NCI-H774 (cell line): ENCODE data around the gene SDC1.
"Not testable (repeated sequence)": the region's sequence is repeated elsewhere in the genome, so short reads cannot be mapped to it uniquely, and the experiment has no call there.

Experiments
- DNase-seq: peaks from one replicate; lab custom pipeline; 2025; lab: John Stamatoyannopoulos, UW

The SDC1 gene

DNA sequence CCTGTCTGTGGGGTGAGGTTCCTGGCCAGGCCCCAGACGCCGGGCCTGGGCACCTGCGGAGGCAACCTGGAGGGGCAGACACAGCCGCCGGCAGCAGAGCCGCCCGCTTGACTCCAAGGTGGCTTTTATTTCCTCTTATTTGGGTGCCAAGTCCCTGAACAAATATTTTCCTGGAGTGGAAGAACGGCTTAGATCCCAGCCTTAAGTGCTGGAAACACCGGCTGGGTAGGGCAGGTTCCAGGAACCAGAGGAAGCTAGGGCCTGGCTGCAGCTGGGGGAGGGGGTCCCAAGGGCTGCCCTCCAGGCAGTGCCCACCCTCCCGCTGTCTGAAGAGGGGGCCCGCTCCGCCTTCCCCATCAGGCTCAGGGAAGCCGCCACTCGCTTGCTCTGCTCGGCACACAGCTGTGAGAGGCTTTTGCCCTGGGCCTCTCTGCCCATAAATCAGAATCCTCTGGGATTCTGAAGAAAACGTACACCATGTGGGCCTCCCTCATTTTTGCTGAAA lies 28.2 kb downstream of the SDC1 start:
- DNase-seq, result peak; percentile 19

DNA sequence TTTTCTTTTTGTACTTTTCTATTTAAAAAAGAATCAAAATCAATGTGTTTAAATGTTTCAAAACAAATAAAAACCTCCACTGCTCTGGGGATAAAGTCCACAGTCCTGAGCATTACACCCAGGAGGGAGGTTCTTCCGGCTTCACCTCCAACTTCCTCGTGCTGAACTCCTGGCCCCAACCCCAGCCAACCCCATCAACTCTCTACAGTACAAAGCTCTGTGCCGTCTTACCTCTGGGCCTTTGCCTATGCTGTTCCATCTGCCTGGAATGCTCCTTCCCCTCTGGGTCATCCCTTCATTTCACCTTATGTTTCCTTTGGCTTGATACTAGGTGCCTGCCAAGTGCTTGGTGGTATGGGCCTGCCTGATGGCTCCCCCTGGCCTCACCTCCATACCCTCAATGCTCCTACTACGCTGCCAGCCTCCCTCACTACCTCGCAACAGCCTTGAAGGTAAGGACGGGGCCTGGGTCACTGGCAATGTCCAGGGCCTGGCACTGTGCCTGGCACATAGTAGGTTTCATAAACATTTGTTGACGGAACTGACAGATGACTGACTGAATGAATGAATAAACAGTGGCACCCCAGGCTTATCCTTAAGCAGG lies 28.8 kb downstream of the SDC1 start:
- DNase-seq, result no peak

DNA sequence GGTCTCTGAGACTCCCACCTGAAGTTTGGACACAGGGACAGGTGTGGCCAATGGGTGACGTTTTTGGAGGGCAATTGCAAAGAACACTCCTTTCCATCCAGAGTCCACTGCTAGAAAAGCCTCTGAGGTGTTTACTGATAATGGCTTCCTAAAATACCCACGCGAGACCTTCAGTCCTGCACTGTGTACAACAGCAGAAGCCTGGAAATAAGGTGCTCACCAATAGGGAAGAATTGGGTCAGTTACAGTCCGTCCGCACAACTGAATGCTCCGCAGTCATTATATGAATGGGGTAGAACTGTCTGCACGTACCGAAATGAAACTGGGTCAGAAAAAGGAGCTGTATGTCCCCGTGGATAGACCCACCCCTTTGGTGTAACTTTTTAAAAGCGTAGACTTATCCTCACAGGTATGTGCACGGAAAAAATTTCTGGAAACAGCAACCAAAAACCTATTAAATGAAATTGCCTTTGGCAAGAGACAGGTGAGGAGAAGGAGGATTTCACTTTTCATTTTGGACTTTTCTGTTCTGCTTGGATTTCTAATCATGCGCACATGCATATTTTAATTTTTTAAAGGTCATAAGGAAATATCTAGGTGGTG lies 29.4 kb downstream of the SDC1 start:
- DNase-seq, result no peak

DNA sequence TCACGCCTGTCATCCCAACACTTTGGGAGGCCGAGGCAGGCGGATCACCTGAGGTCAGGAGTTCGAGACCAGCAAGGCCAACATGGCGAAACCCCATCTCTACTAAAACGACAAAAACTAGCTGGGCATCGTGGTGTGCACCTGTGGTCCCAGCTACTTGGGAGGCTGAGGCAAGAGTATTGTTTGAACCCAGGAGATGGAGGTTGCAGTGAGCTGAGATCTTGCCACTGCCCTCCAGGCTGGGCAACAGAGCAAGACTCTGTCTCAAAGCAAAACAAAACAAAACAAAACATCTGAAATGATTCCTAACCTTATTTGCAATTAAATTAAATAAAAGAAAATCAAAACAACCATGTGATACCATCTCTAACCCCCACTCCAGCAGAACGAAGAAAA lies 29.9 kb downstream of the SDC1 start:
- DNase-seq, result not testable (repeated sequence)

DNA sequence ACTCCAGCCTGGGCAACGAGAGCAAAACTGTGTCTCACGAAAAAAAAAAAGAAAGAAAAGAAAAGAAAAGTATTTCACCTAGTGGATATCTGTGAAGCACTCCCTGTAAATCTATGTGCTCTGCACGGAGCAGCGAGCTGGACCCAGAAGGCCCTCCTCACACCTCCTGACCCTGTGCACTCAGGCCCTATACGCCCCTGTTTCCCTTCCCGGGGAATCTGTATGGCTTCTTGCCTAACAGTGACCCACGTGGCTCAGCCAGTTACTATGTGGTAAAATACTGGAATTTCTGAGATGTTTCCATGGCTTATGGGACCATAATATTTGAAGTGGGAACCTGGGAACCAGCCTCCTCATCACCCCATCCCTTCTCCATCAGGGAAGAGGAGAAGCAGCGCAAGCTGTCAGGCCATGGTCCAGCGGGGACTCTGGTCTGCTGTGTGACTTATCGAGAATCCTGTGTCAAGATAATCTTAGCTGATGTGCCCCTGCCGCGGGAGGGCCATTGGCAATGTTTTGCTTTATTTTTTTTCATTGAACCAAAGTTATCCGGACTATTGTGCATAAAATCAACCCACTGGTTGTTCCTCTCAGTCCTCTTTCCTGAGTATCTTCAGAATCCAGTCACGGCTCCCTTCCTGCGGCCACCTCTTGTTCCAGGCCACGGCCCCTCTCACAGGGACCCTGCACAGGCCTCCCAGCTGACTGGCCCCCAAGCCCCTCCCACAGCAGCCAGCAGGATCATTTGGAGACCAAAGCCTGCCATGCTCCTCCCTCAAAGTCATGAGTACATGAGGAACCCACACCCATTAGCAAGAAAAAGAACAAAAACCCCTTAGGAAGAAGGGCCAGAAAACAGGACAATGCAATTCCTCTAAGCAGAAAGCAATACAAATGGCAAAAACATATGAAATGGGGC lies 30.6 kb downstream of the SDC1 start:
- no peak for DNase-seq

DNA sequence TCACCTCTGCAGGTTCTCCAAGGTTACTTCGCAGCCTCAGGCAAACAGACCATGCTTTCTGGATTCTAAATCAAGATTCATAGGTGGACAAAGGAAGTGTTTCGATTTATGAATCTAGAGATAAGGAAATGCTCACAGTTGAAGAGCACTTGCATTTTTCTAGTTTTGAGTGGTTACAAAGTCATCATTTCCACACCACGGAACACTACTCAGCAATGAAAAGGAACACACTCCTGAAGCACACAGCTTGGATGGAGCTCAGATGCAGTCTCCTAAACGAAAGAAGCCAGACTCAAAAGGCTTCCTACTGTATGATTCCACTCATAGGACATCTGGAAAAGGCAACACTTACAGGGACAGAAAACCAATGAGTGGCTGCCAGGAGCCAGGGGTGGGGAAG lies 31.7 kb downstream of the SDC1 start:
- DNase-seq, result no peak

DNA sequence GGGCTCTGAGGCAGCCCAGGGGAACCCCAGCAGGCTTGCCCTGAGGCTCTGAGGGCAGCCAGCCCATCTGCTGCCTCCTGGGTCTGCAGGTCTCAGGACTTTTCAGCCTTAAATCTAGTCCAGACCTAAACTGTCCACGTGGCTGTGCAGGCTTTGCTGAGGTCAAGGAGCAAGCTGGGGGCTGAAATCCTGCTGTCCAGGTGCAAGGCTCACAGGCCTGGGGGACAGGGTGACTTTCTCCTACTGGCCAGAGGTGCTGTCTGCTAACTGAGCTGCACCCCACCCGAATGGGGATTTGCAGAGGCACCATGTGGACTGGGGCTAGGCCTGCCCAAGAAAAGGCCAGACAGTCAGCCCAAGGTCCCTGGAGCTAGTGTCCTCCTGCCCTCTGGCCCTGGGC lies 32.1 kb downstream of the SDC1 start:
- DNase-seq, result no peak

DNA sequence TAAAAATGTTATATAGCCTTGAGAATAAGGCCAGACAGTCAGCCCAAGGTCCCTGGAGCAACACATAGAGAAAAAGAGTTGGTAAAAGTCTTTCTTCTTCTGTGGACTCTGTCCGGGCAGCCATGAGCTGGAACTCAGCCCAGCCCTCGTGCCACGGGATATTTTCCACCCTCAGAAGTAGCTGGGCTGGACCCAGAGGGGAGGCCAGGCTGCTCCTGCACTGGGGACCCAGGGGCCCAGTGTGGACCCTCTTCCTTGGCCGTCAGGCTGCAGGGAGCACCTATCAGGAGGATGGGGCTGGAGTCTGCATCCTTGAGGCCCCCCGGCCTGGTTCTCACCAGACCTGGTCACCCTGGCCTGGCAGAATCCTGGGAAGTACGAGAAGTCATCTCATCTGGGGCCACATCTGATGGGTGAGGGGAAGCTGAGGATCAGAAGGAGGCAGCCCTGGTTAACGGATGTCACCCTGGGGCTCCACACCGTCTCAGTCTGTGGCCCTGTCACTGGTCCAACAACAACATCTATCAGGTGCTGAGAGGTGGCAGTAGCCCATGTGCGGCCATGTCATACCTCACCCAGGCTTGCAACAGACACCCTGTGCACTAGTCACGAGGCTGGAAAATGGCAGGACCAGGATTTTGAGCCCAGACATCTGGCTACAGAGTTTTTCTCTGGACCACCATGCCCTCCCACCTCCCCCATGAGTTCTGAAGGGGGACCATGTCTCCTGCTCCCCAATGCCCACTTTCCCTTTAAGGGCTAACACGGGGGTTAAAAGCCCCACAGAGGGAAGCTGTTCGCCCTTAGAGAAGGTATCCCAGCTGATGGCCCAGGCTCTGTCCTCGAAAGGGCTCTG lies 33.0 kb downstream of the SDC1 start:
- DNase-seq, result no peak

DNA sequence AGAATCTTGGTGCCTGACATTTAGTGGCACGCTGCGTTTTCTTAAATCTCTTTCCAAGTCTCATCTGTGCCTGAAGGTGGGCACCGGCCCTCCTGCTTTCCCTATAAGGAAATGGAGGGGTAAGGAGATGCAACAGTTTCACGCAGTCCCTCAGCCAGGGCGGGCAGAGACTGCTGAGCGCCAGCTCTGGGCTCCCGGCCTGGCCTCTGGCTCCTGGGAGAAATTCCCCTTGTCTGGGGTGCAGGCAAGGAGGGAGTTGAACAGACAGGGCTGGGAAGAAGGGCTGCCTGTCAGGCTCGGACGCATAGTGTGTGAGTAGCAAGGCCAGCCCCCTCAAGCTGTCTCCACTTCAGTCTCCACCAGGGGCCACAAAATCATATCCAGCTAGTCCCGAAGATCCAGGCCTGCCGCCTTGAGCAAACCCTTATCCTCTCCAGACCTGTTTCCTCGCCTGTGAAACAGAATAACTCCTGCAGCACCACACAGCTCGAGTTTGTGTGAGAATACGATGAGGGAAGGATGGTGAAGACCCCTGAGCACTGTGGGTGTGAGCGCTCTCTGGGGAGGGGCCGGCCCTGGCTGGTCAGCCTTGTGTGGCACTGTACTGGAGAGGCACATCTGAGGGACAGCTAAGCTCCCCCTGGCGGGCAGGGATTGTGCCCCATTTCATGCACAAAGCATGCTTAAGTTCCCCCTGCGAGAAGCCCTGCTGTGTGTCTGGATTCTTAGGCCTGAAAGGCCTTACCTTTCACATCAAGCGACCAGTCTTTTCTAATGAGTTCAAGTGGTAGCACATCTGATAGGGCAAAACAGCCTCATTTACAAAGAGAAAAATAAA lies 33.8 kb downstream of the SDC1 start:
- no peak for DNase-seq

DNA sequence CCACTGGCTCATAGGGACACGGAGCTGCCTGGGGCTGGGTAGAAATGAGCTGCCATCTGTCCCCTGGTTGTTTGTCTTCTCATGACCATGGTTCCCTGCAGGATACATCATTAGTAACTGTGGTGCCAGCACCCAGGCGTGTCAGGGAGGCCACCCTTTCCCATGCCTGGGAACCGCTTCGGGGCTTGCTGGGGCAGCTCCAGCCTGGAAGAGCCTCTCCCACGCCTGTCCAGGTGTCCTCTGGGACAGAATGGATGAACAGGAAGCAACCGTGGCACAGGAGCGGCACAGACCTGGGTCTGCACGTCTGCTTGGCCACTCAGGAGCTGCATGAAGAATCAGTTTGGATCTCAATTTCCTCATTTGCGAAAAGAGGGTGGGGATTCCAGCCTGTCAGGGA lies 34.8 kb downstream of the SDC1 start:
- no peak for DNase-seq

DNA sequence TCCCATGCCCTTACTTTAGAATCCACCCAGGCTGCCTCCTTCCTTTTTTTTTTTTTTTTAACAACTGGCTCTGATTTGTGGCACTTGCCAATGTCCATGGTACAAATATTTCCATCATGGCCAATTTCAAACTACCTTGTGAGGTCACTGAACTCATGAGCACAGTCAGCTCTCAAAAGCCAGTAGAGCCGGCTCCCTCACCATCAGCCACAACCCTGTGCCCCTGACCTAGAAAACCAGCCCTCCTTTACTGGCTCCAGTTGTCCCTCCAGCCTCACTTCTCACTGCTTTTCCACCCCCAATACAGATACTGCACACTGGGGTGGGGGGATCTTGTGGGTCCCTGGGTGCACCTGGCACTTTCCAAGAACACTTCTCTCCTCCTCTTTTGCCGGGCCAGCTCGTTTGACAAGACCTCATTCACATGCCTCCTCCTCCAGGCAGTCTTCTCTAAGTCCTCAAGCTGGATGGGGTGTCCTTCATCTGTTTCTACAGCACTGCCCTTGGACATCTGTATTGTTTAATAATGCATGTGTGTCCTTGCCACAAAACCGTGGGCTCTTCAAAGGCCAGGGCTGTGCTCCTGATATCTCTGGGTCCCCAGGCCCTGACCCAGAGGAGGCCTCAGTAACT lies 35.5 kb downstream of the SDC1 start:
- DNase-seq, result no peak

DNA sequence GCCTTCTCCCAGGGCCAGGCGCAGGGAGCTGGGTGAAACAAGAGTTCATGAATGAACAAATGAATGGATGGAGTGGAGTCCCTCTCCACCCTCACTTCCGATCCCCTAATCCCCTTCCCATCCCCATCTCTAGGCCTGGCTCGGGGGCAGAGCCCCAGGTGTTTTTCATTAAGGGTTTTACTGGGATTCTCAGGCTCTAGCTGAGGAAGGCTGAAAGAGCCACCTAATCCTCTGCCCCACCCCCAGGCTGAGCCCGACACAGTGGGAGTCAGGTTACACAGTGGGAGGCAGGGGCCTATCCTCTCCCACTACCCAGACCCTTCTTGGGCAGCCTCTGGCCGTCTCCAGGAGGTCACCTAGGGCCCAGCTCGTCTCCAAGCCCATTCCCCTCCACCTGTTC lies 36.1 kb downstream of the SDC1 start:
- no peak for DNase-seq

DNA sequence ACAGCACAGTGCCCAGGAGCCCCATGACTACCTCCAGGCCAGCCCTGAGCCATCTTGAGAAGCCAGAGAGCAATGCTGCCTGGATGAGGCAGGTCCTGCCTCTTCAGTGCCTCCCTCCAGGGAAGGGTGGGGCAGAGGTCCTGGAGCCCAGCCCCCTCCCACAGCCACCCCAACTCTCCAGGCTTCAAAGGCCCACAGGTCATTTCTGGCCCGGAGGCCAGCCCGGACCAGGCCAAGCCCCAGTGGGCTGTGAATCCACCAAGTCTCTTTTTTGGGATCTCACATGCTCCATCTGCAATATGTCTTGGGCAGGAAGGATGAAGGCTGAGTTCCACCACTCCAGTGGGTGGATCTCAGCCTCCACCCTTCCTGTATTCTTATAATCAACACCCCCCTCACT lies 36.7 kb downstream of the SDC1 start:
- no peak for DNase-seq

DNA sequence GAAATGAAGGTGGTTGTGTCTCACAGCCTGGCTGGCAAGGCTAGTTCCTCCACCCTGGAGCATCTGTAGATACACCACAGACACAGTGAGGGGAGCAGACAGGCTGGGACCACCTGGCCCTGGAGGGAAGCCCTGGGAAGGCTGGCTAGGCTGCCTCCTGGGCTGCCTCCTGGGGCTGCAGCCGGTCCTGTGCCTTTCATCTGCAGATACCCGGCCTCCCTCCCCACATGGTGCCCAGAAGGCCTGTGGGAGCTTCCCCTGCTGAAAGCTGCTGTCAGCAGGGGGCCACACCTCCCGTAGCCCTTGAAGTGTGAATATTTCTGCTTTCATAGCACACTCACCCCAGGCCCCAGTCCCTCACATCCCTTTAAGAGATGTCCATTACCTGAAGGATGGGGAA lies 37.6 kb downstream of the SDC1 start:
- DNase-seq, result no peak

DNA sequence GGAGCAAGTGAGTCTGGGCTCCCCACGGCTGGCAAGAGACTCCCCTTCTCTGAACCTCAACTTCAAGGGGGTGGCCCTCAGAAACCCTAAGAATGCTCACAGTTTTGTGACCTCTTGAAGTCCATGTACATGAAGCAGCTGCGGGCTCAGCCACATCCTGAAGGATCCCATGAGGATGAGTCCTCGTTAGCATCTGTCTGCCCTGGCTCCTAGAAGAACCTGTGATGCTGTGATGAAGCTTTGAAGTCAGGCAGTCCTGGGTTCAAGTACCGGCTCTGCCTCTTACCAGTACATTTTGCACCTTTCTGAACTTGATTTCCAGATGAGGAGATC lies 38.1 kb downstream of the SDC1 start:
- no peak for DNase-seq

DNA sequence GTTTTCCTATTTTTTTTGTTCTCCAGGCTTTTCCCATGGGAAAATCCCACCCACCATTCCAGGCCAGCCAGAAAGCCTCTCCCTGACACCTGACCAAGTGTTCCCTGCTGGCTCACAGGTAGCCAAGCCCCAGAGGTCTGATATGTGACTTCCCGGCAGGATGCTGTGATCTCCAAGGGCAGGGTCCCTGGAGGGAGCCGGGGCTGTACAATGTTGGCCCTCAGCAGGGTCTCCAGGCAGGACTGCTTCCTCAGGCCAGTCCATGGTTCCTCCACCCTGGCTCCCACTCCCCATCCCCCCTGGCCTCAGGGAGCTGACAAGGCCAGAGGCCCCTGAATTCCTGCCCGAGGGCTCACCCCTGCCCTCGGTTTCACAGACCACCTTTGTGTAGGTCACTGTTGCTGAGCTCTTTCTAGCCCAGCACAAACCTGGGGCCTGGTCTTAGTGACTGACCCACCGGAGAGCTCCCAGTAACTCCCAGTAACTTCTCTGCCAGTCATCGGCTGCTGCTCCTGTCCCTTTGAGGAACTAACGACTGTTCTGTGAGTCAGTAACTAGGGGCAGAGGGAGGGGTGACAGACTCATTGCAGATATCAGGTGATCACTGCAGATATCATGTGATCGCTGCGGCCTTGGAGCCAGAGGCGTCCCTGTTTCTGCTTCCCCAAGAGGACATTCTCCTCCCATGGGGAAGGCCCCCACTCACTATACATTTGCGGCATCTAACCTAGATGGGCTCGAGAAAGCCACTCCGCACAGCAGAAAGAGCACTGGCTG lies 38.7 kb downstream of the SDC1 start:
- DNase-seq, result no peak

DNA sequence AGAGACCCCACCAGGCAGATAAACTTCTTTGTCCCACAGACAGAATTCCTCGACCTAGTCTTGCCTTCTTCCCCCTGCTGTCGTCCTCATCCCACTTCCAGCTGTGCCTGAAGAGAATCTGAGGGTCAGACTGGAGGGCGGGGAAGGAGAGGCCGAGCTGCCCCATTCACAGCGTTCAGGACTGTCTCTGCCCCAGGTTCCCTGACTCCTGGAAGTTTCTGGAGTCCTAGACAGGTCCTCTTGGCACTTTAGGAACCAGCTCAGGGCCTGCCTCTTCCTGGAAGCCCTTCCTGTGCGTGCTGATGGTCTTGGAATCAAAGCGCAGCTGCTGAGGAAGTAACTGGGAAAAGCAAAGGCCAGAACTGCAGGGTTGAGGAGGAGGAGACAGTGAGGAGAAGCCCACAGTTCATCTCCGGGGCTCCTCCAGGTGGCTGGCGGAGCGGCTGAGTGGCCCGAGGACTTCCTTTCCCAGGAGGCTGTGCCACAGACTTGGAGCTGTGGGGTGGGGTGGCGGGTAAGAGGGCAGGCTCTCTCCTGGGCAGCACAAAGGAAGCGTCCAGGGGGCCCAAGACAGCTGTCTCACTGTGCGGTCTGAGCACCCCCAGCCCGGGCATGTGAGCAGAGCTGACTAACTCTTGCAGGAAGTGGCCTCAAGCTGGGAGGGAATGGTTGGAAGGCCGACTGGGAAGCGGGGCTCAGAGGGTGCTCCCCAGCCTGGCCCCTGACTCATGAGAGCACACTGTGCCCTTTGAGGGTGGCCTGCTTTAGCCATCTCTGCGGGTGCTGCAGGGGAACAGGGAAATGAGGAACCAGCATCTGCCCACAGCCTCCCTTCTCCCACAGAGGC lies 39.5 kb downstream of the SDC1 start:
- DNase-seq, result no peak

DNA sequence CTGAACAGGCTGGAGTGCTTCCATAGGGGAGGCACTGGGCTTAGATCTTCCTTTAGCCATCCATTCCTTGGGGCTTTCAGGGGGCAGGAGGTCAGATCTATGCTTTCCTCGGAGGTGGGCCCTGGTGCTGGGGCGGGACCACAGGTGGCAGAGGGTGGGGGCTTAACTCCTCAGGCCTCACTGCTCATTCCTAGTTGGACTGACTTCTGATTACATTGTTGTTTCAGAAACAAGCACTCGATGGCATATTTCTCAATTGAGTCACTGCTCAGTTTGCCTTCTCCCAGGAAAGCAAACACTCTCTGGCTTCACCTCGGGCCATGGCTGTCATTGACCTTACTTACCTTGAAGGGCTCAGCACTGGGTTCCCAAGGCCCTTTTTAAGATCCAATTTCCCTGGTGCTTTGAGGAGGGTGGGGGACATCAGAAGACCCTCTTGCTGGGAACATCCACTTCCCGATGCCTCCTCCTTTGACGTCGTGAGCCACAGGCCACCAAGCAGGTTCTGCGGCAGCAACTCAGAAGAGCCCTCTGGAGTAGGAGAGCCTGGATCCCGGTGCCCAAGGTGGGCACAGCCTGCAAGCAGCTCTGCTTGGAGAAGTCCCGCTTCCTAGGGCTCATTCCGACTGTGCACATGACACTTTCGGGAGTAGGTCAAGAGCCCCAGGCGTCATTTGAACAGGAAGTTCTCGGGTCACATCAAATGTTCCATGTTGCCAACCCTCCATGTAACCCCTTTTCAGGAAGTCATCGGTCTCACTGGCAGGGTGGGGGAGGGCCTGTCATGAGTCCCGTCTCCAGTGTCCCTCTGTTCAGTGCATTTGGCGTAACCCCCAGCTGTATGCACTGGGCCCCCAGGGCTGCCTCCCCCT lies 40.6 kb downstream of the SDC1 start:
- no peak for DNase-seq
